Ovary (tissue), 3 donors: ENCODE data around the gene APOA1.

ENCODE experiments used
- CTCF ChIP-seq, 3 donors: fragments of 450-650 bp in 2 of 3; fragments of 200-600 bp in 1 of 3; IDR thresholded peaks; one replicate each; pipeline versions ENCODE4 v1.5.1 to v1.8.0; 2016 to 2022; ENCODE audit warnings: antibody characterized with exemption in 3 of 3, mild to moderate bottlenecking in 1 of 3
- POLR2A ChIP-seq: fragments of 450-650 bp; IDR thresholded peaks from one replicate; pipeline ENCODE4 v1.6.1; 2017; ENCODE audit warnings: antibody characterized with exemption, mild to moderate bottlenecking, moderate library complexity
- donor health status: DM: no; HTN: no; CAD: no.

GRCh38 chr11:116821050-116821918, 16.1 kb downstream of the APOA1 start:
- TF ChIP-seq CTCF (IDR thresholded peaks at IDR 0.05), result no peak
- TF ChIP-seq POLR2A, result no peak
